Sigmoid colon (tissue), 7 donors: Measurements from ENCODE around the gene RFX7. TPM values are rescaled to one million over a fixed set of nuclear protein-coding genes. Genes with fewer than 3 reads are reported as not detected.

ENCODE experiments used
- DNase-seq: peaks from one replicate; pipeline ENCODE4 v3.0.0-alpha.2; 2019
- H3K27ac ChIP-seq, 4 donors: fragments of 200-600 bp; sonication (generic); one replicate each; pipeline ENCODE4 v1.5.1; 2016 to 2019; ENCODE audit warnings: mild to moderate bottlenecking in 1 of 4
- H3K27me3 ChIP-seq, 3 donors: fragments of 200-600 bp; sonication (generic); one replicate each; pipeline ENCODE4 v1.5.1; 2019; ENCODE audit warnings: mild to moderate bottlenecking in 1 of 3
- H3K36me3 ChIP-seq, 4 donors: fragments of 200-600 bp; sonication (generic); one replicate each; pipeline ENCODE4 v1.5.1; 2016 to 2019
- H3K4me1 ChIP-seq, 4 donors: fragments of 200-600 bp; sonication (generic); one replicate each; pipeline ENCODE4 v1.5.1; 2017 to 2019
- H3K4me3 ChIP-seq, 4 donors: fragments of 200-600 bp; sonication (generic); one replicate each; pipeline ENCODE4 v1.5.1; 2017 to 2019; ENCODE audit warnings: mild to moderate bottlenecking in 2 of 4, moderate library complexity in 1 of 4
- H3K9me3 ChIP-seq, 4 donors: fragments of 200-600 bp in 3 of 4; sonication (generic) in 3 of 4; one replicate each; pipeline versions ENCODE4 v1.5.1 to v1.6.1; 2013 to 2019
- EP300 ChIP-seq, 4 donors: sonication (generic); formaldehyde crosslinking; IDR thresholded peaks; one replicate each; pipeline ENCODE4 v1.6.1; 2017; ENCODE audit warnings: antibody characterized with exemption in 4 of 4
- POLR2A ChIP-seq, 2 donors: fragments of 450-650 bp; IDR thresholded peaks; one replicate each; pipeline ENCODE4 v1.6.1; 2016; ENCODE audit warnings: antibody characterized with exemption in 2 of 2, mild to moderate bottlenecking in 2 of 2, moderate library complexity in 2 of 2
- POLR2AphosphoS5 ChIP-seq, 4 donors: sonication (generic); formaldehyde crosslinking; IDR thresholded peaks; one replicate each; pipeline ENCODE4 v1.6.1; 2017; ENCODE audit warnings: antibody characterized with exemption in 4 of 4
- WGBS, 2 donors: extraction: QIAGEN DNeasy Blood & Tissue Kit; methylation state at CpG; one replicate each; pipeline ENCODE4 v1.1.7; 2013; 5-methylcytosine and 5-hydroxymethylcytosine counted together
- intact Hi-C: fragments of 100-400 bp; cut with DNase I; formaldehyde crosslinking; loops from one replicate; pipeline ENCODE4 v1.15.1; 2023
- polyA plus RNA-seq, 3 donors: library from polyadenylated mRNA; stranded (reverse); fragments of 200-250 nt; gene quantifications; one replicate each; pipeline ENCODE4 v1.2.3, GENCODE V29; 2013
- total RNA-seq, 4 donors: library from RNA; depleted of rRNA; stranded (reverse); fragments of >200 nt; gene quantifications; one replicate each; pipeline ENCODE4 v1.1.0, GENCODE V29; 2016
- TF ChIP-seq, protein P1 (sequence below), 4 experiments: fragments of 450-650 bp in 3 of 4; fragments of 200-600 bp in 1 of 4; IDR thresholded peaks; one replicate each; pipeline ENCODE4 v1.5.1; 2016 to 2019; ENCODE audit warnings: antibody characterized with exemption in 4 of 4, mild to moderate bottlenecking in 3 of 4, moderate library complexity in 2 of 4
- donor health status: healthy with polysubstance abuse.
- donor health status: Bipolar disorder and iron deficiency.
- donor health status: healthy.

RFX7 gene
- total RNA-seq (1 to 10 TPM; 6.7 to 9.1 (median 7.8) TPM), polyA plus RNA-seq (1 to 10 TPM in 1 of 3 donors, under 1 TPM in 2; 0.60 to 3.9 (median 0.92) TPM)

DNA sequence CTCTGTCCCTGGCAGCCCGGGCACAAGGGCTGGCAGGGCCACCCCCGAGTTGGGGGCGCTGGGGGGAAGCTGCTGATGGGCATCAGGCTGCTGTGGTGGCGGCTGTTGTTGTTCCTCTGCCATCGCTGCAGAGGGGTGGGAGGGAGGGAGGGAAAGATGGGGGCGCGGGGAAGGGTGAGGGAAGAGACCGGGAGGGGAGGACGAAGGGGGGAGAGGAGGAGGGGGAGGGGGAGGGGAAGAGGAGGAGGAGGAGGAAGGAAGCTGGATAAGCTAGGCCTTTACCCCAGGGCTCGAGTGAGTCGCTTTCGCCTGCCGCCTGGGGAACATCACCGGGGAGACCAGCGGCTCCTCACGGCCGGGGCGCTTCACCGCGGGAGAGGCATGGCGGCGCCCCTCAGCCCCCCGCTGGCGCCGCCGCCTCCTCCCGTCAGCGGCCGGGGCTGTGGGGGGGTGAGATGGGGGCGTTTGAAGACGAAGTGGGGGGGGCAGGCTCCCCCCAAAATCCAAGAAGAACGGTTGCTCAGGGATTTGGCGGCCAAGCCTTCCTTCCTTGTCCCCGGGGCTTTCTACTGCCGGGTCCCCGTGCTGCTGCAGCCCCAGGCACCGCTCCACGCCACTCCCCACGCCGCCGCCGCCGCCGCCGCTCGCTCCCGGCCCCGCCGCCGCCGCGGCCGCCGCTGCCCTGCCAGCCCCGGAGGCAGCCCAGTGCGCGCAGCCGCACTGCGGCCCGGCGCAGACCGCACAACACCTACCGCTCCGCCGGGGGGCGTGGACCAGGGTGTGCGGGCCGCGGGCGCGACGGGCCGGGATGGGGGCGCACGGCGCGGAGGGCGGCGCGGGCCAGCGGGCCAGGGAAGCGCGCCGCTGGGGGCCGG, at the start of gene RFX7:
Gene RFX7, minus strand, starts transcription at position 717 of the 875 bp plus-strand sequence. Its CDS starts 594 bp downstream, at position 123.
- Histone ChIP-seq H3K4me1 (peaks cover 0 to 45% (median 28%) of the 10 kb centered on the region in 4 donors), H3K9me3 (no peaks in the 10 kb centered on the region), H3K27me3 (no peaks in the 10 kb centered on the region), H3K36me3 (no peaks in the 10 kb centered on the region), H3K27ac (peak within 1 kb of the TSS; percentile 87 to 93 (median 92)), H3K4me3 (peak within 1 kb of the TSS; percentile 92 to 99 (median 98))
- peak; percentile 84 for DNase-seq
- TF ChIP-seq, protein P1, sequence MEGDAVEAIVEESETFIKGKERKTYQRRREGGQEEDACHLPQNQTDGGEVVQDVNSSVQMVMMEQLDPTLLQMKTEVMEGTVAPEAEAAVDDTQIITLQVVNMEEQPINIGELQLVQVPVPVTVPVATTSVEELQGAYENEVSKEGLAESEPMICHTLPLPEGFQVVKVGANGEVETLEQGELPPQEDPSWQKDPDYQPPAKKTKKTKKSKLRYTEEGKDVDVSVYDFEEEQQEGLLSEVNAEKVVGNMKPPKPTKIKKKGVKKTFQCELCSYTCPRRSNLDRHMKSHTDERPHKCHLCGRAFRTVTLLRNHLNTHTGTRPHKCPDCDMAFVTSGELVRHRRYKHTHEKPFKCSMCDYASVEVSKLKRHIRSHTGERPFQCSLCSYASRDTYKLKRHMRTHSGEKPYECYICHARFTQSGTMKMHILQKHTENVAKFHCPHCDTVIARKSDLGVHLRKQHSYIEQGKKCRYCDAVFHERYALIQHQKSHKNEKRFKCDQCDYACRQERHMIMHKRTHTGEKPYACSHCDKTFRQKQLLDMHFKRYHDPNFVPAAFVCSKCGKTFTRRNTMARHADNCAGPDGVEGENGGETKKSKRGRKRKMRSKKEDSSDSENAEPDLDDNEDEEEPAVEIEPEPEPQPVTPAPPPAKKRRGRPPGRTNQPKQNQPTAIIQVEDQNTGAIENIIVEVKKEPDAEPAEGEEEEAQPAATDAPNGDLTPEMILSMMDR (IDR thresholded peaks at IDR 0.05): no peak
- peak in 1 of 4 donors; percentile 24 for TF ChIP-seq POLR2AphosphoS5 (IDR thresholded peaks at IDR 0.05)
- intact Hi-C loops: loop anchor here (2.0 to 10.0 kb wide), 3 partner anchors 139 to 251 kb away; partner anchors contain the start of gene NEDD4
- WGBS, 2 donors: 1% methylated on average over 85 of the region's 85 CpGs

DNA sequence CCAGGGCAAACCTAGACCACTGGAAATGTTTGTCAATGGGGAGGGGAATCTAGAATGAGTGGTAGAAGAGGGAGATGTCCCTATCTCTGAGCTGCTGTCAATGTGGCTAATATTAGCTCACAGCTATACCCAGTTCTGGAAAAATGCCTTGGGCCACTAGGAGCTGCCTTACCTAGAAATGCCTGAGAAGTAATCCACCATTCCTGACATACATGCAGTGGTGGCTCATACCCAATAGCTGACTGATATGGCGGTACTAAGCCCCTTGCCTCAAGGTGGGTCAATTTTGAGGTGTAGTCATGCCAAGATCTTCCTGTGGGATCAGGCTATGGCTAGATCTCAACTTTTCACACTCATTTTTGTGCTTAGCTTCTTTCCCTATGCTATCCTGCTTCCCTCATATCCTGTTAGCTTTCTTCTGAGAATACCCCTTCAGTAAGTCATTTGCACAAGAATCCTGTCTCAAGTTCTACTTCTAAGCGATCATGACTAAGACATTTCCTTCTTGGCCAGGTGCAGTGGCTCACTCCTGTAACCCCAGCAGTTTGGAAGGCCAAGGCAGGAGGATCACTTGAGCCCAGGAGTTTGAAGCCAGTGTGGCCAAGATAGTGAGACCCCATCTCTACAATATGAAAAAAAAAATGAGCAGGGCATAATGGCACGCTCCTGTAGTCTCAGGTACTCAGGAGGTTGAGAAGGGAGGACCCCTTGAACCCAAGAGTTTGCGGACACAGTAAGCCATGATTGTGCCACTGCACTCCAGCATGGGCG, 49.1 kb upstream of the RFX7 start:
- DNase-seq: no peak
- Histone ChIP-seq H3K9me3 (peaks cover 0 to 7% (median 0%) of the 10 kb centered on the region in 4 donors), H3K36me3 (no peaks in the 10 kb centered on the region), H3K4me1 (no peaks in the 10 kb centered on the region), H3K27ac (no peak overlapping the region), H3K4me3 (no peak overlapping the region), H3K27me3 (no peaks in the 10 kb centered on the region)
- TF ChIP-seq POLR2A (IDR thresholded peaks at IDR 0.05) (no peak), POLR2AphosphoS5 (IDR thresholded peaks at IDR 0.05) (no peak), EP300 (IDR thresholded peaks at IDR 0.05) (no peak)
- TF ChIP-seq, protein P1 (IDR thresholded peaks at IDR 0.05): no peak
- WGBS, 2 donors: 96 to 97% methylated on average over 5 of the region's 5 CpGs
- intact Hi-C loops: no loop called here

DNA sequence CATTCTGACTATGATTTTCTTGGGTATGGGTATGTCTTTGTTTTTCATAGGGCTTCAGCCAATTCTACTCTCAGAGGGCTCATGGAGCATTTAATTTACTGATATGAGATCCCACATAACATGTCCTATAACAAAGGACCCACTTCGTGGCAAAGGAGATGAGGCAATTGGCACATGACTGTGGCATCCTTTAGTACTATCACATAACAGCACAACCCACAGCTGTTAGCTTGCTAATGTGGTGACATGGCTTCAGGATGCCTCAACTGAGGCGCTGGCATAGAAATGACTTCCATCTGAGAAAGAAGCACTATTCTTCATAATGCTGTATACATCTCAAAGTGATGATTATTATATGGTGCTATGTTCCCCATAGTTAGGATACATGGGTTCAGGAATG, 48.1 kb upstream of the RFX7 start:
- Histone ChIP-seq H3K36me3 (no peaks in the 10 kb centered on the region), H3K4me1 (no peaks in the 10 kb centered on the region), H3K27me3 (no peaks in the 10 kb centered on the region), H3K4me3 (no peak overlapping the region), H3K9me3 (peaks cover 0 to 7% (median 0%) of the 10 kb centered on the region in 4 donors), H3K27ac (no peak overlapping the region)
- intact Hi-C loops: no loop called here
- TF ChIP-seq EP300 (IDR thresholded peaks at IDR 0.05) (no peak), POLR2AphosphoS5 (IDR thresholded peaks at IDR 0.05) (no peak), POLR2A (IDR thresholded peaks at IDR 0.05) (no peak)
- TF ChIP-seq, protein P1 (IDR thresholded peaks at IDR 0.05): no peak
- 86 to 89% methylated on average over 2 of the region's 2 CpGs for WGBS, 2 donors
- DNase-seq: no peak

DNA sequence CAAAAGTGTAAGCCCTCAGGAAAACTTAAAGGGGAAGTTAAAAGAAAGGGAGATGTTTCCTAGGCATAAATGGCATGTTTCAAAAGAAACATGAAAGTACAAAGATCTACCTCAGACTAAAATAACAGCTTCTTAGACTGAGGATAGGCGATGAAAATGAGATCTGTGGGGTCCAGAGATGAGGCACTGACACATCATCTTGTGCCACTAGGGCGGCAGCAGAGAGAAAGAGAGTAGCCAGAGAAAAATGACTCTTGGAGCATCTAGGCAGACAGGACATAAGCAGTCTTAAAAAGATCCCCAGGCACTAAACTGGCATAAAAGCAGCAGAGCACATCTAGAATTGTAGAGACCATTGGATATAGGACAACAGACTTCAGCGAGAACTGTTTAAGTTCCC, 42.5 kb upstream of the RFX7 start:
- Histone ChIP-seq H3K36me3 (no peaks in the 10 kb centered on the region), H3K9me3 (peaks cover 0 to 7% (median 0%) of the 10 kb centered on the region in 4 donors), H3K27me3 (no peaks in the 10 kb centered on the region), H3K27ac (no peak overlapping the region), H3K4me3 (no peak overlapping the region), H3K4me1 (no peaks in the 10 kb centered on the region)
- WGBS, 2 donors: 74 to 84% methylated on average over 3 of the region's 3 CpGs
- TF ChIP-seq POLR2AphosphoS5 (IDR thresholded peaks at IDR 0.05) (no peak), EP300 (IDR thresholded peaks at IDR 0.05) (no peak), POLR2A (IDR thresholded peaks at IDR 0.05) (no peak)
- TF ChIP-seq, protein P1 (IDR thresholded peaks at IDR 0.05): no peak
- intact Hi-C loops: no loop called here
- no peak for DNase-seq
